IPS-18c (cell line): Measurements from ENCODE around the gene FBLN1.
"Not testable (repeated sequence)": the region's sequence is repeated elsewhere in the genome, so short reads cannot be mapped to it uniquely, and the experiment has no call there.

ENCODE experiments used
- H3K4me3 ChIP-seq: 2 replicates; pipeline ENCODE4 v1.7.0; 2013; ENCODE audit warnings: low read depth, mild to moderate bottlenecking, low read length, moderate library complexity; ENCODE audit not compliant: insufficient read depth
- H3K9me3 ChIP-seq: one replicate; pipeline ENCODE4 v1.6.1; 2013; ENCODE audit warnings: mild to moderate bottlenecking, low read length, moderate library complexity; ENCODE audit not compliant: control insufficient read depth, insufficient read depth

FBLN1 gene

DNA sequence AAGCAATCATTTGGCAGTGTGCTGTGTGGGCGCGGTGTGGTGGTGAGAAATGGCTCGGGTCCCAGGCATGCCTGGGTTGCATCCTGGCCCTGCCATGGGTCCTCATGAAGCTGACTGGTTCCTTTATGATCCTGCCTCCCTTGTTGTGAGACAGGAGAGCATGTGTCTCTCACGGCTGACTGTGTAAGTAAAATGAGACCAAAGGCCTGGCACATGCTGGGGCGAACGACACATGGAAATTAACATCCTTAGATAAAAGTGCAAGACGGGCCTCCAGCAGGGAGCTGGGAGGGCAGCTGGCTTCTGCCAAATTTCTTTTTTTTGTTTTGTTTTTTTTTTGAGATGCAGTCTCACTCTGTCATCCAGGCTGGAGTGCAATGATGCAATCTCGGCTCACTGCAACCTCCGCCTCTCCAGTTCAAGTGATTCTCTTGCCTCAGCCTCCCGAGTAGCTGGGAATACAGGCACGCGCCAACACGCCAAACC, 9.4 kb upstream of the FBLN1 start:
- Histone ChIP-seq H3K9me3 (peaks cover 11% of the 10 kb centered on the region), H3K4me3 (no peak overlapping the region)

DNA sequence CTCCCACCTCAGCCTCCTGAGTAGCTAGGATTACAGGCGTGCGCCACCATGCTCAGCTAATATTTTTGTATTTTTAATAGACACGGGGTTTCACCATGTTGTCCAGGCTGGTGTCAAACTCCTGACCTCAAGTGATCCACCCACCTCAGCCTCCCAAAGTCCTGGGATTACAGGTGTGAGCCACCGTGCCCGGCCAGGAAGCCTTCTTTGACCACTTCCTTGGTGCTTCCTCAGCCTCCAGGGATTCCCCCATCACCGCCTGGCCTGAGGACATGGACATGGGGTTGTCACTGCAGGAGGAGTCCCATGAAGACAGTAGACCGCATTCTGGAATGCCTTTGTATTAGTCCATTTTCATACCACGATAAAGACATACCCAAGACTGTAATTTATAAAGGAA, 8.4 kb upstream of the FBLN1 start:
- not testable (repeated sequence) for H3K4me3 ChIP-seq
- peaks cover 11% of the 10 kb centered on the region for H3K9me3 ChIP-seq

DNA sequence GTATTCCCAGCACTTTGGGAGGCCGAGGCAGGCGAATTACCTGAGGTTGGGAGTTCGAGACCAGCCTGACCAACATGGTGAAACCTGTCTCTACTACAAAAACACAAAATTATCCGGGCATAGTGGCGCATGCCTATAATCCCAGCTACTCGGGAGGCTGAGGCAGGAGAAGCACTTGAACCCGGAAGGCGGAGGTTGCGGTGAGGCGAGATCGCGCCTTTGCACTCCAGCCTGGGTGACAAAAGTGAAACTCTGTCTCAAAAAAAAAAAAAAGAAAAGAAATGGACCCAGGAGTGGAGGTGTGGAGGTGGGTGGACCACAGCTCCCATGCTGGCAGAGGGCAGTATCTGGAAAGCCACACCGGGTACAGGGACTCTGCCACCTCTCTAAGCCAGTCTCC, 7.1 kb upstream of the FBLN1 start:
- H3K9me3 ChIP-seq, H3K4me3 ChIP-seq: not testable (repeated sequence)

DNA sequence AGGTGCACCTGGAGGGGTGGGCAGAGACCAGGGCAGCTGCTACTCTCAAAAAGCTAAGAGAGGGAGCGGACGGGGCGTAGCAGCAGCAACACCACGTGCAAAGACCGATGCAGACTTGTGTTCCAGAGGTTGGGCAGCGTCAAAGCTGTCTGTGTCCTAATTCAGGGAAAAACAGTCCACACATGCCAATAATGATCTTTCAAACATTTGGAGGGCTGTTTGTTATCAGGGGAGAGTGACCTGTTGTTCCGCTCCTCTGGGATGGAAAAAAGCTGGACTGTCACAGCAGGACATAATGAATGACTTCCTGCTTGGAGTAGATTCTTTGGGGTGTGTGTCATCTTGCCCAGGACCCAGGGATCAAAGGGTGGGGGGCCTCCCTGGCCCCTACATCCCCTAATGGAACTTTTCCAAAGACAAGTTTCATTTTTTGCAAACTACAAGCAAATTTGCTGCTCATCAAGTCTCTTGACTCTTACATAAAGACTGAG, 6.2 kb upstream of the FBLN1 start:
- Histone ChIP-seq H3K9me3 (peaks cover 4% of the 10 kb centered on the region), H3K4me3 (no peak overlapping the region)

DNA sequence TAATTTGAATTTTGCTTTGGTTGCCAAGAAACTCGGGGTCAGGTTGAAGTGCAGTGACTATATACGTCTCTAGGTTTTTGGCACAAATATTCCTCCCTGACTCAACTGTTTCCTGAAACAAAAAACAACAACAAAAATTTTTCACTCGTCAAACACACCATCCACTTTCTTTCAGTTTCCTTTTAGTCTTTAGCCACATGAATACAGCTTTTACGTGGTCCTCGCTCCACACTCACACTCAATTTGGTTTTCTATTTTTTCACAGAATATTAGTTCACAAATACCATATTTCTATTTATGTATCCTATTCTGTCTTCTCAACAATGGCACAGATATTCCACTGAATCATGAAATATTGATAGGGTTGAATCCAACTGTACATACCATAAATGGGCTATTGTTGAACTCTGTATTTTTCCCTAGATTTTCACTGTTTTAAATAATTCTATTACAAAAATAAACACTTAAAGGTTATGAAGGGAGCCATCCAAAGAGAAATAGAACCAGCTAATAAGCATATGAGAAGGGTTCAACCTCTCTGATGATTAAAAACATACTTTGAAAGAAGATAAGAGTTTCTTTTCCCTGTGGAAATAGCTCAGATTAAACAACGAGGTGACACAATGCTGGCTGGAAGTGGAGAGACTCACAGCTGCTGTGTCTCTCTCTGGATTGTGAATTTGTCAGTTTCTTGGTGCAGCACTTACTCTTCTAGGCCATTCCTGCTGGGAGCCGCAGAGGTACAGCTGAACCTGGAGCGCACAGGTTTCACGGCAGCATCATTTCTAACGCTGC, 5.1 kb upstream of the FBLN1 start:
- no peak overlapping the region for H3K4me3 ChIP-seq

DNA sequence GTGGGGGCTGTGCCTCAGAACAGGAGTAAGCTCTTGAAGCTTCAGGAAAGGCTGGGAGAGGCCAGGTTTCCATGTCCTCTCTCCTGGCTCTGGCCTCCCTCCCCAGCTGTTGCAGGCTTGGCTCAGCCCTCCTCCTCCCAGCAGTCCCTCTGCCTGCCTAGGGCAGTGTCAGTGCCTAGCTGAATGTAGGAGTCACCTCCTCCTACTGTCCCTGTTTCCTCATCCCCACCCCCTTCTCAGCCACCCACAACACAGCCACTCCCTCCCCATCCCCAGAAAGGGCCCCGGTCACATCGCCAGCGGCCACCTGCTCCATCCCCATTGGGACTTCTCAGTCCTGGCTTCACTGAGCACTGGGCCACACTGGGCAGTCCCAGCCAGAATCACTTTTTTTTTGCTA, 2.9 kb upstream of the FBLN1 start:
- no peak overlapping the region for H3K4me3 ChIP-seq
- no peaks in the 10 kb centered on the region for H3K9me3 ChIP-seq

More for the DNA sequence above, 5.1 kb upstream of the FBLN1 start:
- peaks cover 4% of the 10 kb centered on the region for H3K9me3 ChIP-seq

DNA sequence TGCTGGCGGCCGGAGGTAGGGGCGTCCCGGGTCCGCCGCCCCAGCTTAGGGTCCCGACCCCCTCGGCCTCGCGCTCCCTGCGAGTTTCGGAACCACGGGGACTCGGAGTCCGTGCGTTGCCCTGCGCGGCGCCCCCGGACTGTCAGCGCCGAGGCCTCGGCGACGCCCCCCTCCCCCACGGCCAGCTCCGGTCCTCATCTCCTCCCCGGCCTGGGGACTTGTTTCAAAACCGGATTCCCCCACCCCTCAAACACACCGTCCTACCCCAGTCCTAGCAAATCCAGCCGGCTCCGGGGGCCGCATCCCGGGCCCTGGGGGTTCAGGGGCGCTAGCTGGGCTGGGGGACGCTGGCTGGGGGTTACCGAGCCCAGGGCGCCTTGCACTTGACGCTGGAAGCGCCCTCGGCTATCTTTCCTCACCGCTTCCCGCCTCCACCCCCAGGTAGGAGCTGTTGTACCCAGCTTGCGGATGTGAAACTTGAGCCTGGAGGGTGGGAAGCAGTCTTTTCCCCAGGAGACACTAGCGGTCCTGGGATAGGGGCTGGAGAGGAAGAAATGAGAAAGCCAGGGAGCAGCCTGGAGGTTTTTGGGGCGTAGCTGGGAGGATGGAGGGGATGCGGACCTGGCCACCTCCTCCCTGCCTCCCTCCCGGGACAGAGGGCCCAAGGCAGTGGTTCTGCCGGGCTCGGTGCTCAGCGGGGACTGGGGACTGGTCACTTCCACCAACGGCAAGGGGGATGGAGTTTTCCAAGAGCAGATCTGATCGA, 550 bp downstream of the FBLN1 start:
- Histone ChIP-seq H3K4me3 (peak overlapping the region; percentile 85), H3K9me3 (no peaks in the 10 kb centered on the region)

DNA sequence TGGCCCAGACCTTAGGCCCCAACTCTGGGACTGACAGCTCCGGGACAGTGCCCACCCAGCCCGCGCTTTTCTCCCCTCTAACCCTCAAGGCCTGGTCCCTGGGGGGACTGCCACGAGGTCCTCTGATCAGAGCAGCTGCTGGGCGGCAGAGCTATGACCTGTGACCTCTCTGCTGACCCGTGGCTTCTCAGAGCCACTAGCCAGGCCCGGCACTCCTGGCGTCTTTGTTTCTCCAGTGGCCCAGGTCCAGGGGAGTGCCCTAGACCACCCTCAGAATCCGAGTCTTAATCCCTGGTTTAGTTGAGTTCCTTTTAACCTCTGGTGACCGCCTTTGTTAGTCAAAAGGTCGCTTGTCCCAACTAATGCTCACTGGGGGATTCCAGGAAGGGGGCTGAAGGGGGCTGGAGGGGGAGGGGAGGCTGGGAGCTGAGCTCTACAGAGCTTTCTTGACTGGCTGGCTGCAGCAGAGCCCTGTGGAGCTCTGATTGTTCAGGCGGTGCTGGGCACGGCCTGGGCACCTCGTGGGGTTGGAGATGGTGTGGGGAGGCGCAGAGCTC, 1.2 kb downstream of the FBLN1 start:
- Histone ChIP-seq H3K9me3 (no peaks in the 10 kb centered on the region), H3K4me3 (peak overlapping the region; percentile 85)

DNA sequence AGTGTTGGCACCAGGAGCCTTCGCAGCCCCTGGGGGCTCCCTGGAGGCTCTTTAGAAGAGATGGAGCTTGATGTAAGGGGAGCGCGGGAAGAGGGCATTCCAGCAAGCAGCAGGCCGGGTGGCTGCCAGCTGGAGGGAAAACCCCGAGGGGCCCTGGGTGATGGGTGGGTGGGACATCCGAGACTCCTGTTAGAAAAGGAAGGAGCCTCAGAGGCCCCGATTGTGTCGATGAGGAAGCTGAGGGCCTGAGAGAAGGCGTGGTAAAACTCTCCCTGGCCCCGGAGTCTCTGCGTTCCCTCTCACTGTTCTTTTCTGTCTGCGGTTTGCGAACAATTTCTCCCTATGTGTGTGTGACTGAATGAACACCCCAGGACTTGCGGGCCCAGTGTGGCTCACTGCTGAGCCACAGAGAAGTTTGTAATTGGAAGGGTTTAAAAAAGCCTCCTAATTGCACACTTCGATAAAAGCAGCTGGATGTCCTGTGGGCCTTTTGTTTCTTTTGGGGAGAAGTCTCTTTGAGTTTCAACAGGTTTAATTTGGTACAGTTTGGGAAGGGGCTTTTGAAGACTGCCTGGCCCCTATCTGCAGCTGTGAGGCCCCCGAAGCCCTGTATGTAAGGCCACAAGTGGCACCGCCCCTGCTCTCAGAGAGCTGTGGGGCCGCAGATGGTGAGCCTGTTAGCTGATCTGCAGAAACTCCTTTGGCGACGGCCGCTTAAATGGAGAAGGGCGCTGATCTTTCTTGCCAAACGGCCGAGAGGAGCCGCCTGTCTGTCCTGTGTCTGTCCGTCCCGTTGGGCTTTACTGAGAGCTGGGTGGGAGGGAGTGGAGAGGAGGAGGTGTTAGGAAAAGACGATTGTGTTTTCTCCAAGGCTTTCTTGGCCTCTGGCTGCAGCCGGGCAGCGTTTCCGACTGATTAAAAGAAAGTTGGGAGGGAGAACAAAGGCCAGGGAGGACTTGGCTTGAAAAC, 2.0 kb downstream of the FBLN1 start:
- Histone ChIP-seq H3K4me3 (peak overlapping the region; percentile 85), H3K9me3 (no peaks in the 10 kb centered on the region)

DNA sequence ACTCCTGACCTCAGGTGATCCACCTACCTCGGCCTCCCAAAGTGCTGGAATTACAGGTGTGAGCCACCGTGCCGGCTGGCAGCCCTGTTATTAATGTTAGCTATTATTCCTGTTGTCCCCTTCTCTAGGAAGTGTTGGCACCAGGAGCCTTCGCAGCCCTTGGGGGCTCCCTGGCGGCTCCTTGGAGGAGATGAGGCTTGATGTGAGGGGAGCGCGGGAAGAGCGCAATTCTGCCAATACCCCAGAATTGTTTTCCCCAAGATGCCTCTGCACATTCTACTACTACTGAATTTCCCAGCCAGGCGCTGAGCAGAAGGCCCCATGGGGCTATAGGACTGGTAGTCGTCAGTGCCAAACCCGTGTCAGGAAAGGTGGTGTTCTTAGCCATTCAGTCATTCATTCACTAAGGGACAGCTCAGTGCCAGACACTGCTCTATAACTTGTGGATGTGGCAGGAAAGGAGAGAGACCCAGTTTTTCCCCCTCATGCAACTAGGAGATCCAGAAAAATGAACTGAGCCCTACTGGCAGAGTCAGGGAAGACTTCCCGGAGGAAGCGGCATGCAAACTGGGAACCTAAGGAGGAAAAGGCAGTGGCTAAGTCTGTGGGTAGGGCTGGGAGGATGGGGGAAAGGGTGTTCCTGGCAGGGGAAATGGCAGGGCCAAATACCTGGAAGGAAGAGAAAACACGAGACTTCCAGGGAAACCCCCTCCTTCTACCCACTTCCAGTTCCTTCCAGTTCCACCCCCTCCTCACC, 3.5 kb downstream of the FBLN1 start:
- Histone ChIP-seq H3K4me3 (no peak overlapping the region), H3K9me3 (no peaks in the 10 kb centered on the region)

DNA sequence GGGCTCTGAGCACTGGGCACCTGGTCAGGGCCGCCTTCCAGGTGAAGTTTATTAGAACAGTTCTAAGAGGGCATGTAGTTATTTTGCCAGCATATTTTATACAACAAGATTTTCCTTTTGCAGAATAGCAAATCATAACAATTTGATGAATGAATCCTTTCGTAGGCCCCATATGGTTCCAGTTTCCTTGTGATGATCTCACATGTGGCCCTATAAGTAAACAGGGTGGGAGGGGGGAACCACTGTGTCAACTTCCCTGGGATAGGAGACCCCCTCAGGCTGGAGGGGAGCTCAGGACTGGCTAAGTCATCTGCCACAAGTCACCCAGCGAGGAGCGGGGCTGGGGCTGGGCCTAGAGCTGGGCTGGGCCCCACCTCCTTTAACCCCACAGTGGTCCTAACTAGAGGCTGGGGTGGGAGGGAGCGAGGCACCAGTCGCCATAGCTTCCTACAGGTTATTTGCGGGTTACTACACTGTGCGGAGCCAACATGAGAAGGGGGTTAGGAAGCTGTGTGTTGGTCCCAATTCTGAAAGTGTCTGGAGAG, 4.2 kb downstream of the FBLN1 start:
- Histone ChIP-seq H3K9me3 (no peaks in the 10 kb centered on the region), H3K4me3 (no peak overlapping the region)

DNA sequence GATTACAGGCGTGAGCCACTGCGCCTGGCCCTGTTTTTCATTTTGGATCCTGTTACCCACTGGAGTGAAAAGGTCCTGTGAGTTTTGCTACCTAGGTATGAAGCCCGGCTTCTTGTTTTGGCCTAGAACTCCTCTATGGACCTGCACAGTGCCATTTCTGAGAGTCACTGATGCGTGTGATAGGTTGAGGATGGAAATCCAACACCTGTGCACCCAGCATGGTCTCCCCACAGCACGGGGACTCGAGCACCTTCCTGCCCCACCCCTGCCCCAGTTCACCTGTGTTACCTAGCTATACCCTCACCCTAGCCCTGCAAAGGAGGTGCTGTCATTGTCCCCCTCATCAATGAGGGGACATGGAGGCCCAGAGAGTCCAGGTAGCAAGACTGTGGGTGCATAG, 5.1 kb downstream of the FBLN1 start:
- Histone ChIP-seq H3K4me3 (no peak overlapping the region), H3K9me3 (no peaks in the 10 kb centered on the region)

DNA sequence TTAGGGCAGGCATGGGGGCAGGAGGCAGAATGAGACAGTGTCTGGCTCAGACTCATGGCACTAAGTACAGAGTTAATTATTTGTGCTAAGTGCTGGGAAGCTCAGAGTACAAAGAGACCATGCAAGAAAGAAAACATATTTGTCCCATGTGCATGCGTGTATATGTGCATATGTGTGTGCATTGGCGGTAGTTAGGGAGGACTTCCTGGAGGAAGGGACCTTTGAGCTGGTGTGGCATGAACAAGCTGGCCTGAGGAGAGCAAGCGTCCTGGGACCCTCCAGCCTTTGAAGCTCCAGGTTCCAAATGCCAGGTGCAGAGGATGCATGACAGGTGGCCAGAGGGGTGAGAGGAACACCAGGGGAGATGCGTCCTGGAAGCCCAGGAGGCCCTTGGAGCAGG, 6.1 kb downstream of the FBLN1 start:
- no peaks in the 10 kb centered on the region for H3K9me3 ChIP-seq

DNA sequence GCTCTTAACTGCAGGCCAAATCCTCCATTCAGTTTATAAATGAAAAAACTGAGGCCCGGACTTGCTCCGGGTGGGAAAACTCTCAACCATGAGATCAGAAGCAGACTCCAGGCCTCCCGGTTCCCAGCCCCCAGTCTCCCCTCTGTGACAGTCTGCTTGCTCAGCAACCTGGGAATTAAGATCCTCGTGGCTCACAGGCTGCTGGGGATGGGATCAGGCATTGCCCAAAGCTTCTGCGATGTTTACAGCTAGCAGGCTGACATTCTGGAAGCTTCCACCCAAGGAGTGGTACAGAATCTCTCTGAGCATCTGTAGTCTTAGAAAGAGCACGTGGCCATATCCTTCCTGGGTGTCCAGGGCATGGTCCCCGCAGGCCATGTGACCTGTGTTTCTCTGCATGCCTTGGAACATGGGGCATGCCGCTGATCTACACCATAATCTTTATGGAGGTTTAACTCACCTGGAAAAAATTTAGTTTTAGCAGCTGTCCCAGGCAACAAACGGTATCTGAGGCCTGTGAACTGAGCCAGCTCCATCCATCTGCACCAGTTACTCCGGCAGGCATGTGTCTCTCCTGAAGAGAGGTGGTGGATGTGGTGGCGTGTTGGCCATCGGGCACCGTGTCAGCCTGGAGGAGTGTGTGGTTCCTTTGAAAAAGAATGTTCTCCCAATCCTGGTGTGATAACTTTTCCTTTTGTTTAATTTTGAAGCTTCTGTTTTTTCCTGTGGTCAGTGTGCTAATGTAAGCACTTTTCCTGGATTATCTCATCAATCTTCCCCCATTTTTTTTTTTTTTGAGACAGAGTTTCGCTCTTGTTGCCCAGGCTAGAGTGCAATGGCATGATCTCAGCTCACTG, 7.9 kb downstream of the FBLN1 start:
- H3K9me3 ChIP-seq, result no peaks in the 10 kb centered on the region

More for the DNA sequence above, 6.1 kb downstream of the FBLN1 start:
- H3K4me3 ChIP-seq, result no peak overlapping the region

DNA sequence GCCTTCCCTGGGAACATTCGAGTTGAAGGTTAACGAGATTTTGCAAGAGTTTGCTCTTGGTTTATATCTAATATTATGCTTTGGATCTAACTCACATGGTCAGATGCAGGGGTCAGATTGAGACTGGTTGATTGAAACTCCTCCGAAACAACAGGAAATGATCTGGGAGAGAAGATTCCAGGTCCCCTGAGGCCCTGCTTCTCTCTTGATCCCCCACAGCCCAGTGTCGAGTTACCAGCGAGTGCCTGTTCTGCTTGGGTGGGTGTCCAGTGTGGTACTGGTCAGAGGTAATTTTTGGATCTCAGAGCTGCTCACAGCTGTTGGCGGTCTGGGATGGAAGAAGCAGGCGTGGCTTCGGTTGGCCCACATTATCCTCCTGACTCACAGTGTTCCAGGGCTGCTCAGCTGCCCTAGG, 9.2 kb downstream of the FBLN1 start:
- Histone ChIP-seq H3K9me3 (no peaks in the 10 kb centered on the region), H3K4me3 (no peak overlapping the region)

More for the DNA sequence above, 7.9 kb downstream of the FBLN1 start:
- H3K4me3 ChIP-seq, result no peak overlapping the region
